Natural killer cell (primary cell): ENCODE measurements around the gene RYR2. TPM values are rescaled to one million over a fixed set of nuclear protein-coding genes. Genes with fewer than 3 reads are reported as not detected.

Experiments used
- ATAC-seq, 3 donors: fragments of 150-1000 bp in 2 of 3; fragments of 200-7000 bp in 1 of 3; cut with Tn5 transposase; 1 replicate in 1 of 3; 2 replicates in 2 of 3; pipeline ENCODE4 v1.10.0; 2021; ENCODE audit warnings: mild to moderate bottlenecking in 2 of 3, moderate library complexity in 2 of 3
- DNase-seq, 2 donors: peaks; one replicate each; pipeline versions ENCODE4 v3.0.0 to v3.0.0-alpha.2; 2013 to 2021; ENCODE audit warnings: mixed read lengths in 1 of 2
- H3K27ac ChIP-seq: one replicate; pipeline ENCODE4 v1.5.1; 2013; ENCODE audit warnings: mild to moderate bottlenecking, low read length
- H3K27me3 ChIP-seq: one replicate; pipeline ENCODE4 v1.6.1; 2013; ENCODE audit warnings: low read length; ENCODE audit not compliant: control insufficient read depth, insufficient read depth
- H3K36me3 ChIP-seq: one replicate; pipeline ENCODE4 v1.6.1; 2013; ENCODE audit warnings: low read length; ENCODE audit not compliant: control insufficient read depth, insufficient read depth
- H3K4me1 ChIP-seq: one replicate; pipeline ENCODE4 v1.6.1; 2013; ENCODE audit warnings: low read length; ENCODE audit not compliant: control insufficient read depth, insufficient read depth
- H3K4me3 ChIP-seq: one replicate; pipeline ENCODE4 v1.5.1; 2013; ENCODE audit warnings: low read length
- H3K9me3 ChIP-seq: one replicate; pipeline ENCODE4 v1.6.1; 2013; ENCODE audit warnings: low read length; ENCODE audit not compliant: control insufficient read depth, insufficient read depth
- H3K27ac Mint-ChIP-seq, 2 donors: one replicate each; pipeline ENCODE4 v1.8.0; 2022; ENCODE audit warnings: mild to moderate bottlenecking in 2 of 2, mixed read lengths in 2 of 2, moderate library complexity in 1 of 2
- H3K27me3 Mint-ChIP-seq, 2 donors: one replicate each; pipeline ENCODE4 v1.8.0; 2022; ENCODE audit warnings: low read depth in 2 of 2, mixed read lengths in 2 of 2
- H3K36me3 Mint-ChIP-seq: one replicate; pipeline ENCODE4 v1.8.0; 2022; ENCODE audit warnings: mixed read lengths
- H3K4me1 Mint-ChIP-seq, 2 donors: one replicate each; pipeline ENCODE4 v1.8.0; 2022; ENCODE audit warnings: mixed read lengths in 2 of 2
- H3K4me3 Mint-ChIP-seq: one replicate; pipeline ENCODE4 v1.8.0; 2022; ENCODE audit warnings: mild to moderate bottlenecking, moderate library complexity, mixed read lengths
- H3K9me3 Mint-ChIP-seq, 2 donors: one replicate each; pipeline ENCODE4 v1.8.0; 2022; ENCODE audit warnings: mixed read lengths in 2 of 2
- WGBS: methylation state at CpG from one replicate; pipeline ENCODE4 v1.1.7; 2013; ENCODE audit warnings: missing lambda C conversion rate; ENCODE audit not compliant: insufficient coverage; 5-methylcytosine and 5-hydroxymethylcytosine counted together
- intact Hi-C: fragments of 100-400 bp; cut with micrococcal nuclease; formaldehyde crosslinking; loops from one replicate; pipeline ENCODE4 v1.14.2; 2022
- total RNA-seq, 4 donors: library from RNA; stranded (reverse); fragments of 120-200 nt in 1 of 4; gene quantifications; one replicate each; pipeline versions ENCODE4 v1.2.3 to v1.2.4, GENCODE V29; 2013 to 2022
- TF ChIP-seq, protein P1 (sequence below): fragments of 200-600 bp; IDR thresholded peaks from one replicate; pipeline ENCODE4 v1.8.0; 2022; ENCODE audit warnings: antibody characterized with exemption

The RYR2 gene
- total RNA-seq, 3 donors from 2014 or later (not counting 1 experiment from before 2014, with no cell fraction given) = 0.13 to 1.2 (median 0.38) TPM

DNA sequence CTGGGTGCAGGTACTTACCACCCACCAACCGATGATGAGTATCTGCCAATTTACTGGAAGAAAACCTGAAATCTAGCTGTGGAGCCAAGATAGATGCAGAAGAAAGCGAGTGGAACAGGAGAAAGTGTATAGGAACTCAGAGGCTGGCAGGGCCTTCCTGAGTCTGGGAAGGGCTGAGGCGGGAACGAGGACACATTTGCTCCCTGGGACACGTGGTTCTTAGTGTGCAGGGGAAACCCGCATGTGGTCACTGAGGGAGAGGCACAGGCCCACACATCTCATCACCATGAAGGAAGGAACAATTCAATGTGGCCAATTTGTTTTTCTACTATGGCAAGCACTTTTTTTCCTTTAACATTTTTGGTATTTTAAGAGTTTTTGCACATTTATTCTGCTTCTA, 8.2 kb downstream of the RYR2 start:
- H3K4me3 Mint-ChIP-seq = no peak overlapping the region
- no peaks in the 10 kb centered on the region for H3K9me3 ChIP-seq
- no peak overlapping the region for H3K27ac Mint-ChIP-seq
- no peaks in the 10 kb centered on the region for H3K36me3 Mint-ChIP-seq
- peaks cover 2% of the 10 kb centered on the region for H3K27me3 ChIP-seq
- no peaks in the 10 kb centered on the region for H3K4me1 Mint-ChIP-seq
- peaks cover 0 to 8% of the 10 kb centered on the region in 2 donors for H3K27me3 Mint-ChIP-seq
- H3K27ac ChIP-seq = no peak overlapping the region
- TF ChIP-seq, protein P1, sequence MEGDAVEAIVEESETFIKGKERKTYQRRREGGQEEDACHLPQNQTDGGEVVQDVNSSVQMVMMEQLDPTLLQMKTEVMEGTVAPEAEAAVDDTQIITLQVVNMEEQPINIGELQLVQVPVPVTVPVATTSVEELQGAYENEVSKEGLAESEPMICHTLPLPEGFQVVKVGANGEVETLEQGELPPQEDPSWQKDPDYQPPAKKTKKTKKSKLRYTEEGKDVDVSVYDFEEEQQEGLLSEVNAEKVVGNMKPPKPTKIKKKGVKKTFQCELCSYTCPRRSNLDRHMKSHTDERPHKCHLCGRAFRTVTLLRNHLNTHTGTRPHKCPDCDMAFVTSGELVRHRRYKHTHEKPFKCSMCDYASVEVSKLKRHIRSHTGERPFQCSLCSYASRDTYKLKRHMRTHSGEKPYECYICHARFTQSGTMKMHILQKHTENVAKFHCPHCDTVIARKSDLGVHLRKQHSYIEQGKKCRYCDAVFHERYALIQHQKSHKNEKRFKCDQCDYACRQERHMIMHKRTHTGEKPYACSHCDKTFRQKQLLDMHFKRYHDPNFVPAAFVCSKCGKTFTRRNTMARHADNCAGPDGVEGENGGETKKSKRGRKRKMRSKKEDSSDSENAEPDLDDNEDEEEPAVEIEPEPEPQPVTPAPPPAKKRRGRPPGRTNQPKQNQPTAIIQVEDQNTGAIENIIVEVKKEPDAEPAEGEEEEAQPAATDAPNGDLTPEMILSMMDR = no peak
- 71% methylated on average over 6 of the region's 6 CpGs for WGBS
- no peaks in the 10 kb centered on the region for H3K4me1 ChIP-seq
- H3K36me3 ChIP-seq = no peaks in the 10 kb centered on the region
- intact Hi-C loops = no loop called here
- no peaks in the 10 kb centered on the region for H3K9me3 Mint-ChIP-seq
- ATAC-seq = no peak
- no peak overlapping the region for H3K4me3 ChIP-seq
- no peak for DNase-seq

DNA sequence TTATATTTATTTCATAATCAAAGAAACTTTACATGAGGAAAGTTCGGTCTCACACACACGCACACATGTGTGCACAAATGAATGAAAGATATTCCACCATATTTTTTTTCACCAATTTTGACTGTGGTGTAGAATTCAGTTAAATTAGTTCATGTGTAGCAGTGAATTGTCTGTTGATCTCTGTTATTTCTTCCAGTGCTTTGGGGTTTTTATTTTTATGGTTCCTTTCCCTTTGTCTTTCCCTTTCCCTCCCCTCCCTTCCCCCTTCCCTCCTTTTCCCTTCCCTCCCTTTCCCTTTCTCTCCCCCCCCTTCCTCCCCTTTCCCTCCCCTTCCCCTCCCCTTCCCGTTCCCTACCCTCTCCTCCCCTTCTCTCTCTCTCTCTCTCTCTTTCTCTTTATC, 8.9 kb downstream of the RYR2 start:
- ATAC-seq = no peak
- TF ChIP-seq, protein P1 = no peak
- Histone ChIP-seq H3K27me3 (peaks cover 2% of the 10 kb centered on the region), H3K36me3 (no peaks in the 10 kb centered on the region), H3K4me1 (no peaks in the 10 kb centered on the region), H3K27ac (no peak overlapping the region), H3K9me3 (no peaks in the 10 kb centered on the region), H3K4me3 (no peak overlapping the region)
- no peak overlapping the region for H3K27ac Mint-ChIP-seq
- WGBS = no CpG with 5 or more reads among the region's 3 CpGs
- no peaks in the 10 kb centered on the region for H3K36me3 Mint-ChIP-seq
- intact Hi-C loops = no loop called here
- H3K27me3 Mint-ChIP-seq = peaks cover 0 to 6% of the 10 kb centered on the region in 2 donors
- no peaks in the 10 kb centered on the region for H3K4me1 Mint-ChIP-seq
- DNase-seq = no peak
- H3K4me3 Mint-ChIP-seq = no peak overlapping the region
- no peaks in the 10 kb centered on the region for H3K9me3 Mint-ChIP-seq

DNA sequence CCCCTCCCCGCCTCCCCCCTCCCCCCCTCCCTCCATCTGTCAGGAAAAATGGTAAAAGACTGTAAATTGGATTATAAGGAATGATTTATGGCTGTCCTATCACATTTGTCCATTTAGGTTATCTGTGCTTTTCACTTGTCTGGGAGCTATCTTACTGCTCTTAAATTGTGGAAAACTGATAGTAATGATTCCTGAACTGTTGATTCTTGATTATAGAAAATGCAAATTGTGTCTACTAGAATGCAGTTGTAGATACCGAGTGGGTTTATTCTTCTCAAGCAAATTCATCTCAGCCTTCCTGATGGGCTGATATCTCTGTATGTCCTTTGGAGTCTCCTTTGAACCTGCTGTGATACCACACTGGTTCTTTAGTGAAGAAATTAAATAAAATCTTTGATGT, 12.3 kb downstream of the RYR2 start:
- no peak for ATAC-seq
- no peaks in the 10 kb centered on the region for H3K9me3 ChIP-seq

DNA sequence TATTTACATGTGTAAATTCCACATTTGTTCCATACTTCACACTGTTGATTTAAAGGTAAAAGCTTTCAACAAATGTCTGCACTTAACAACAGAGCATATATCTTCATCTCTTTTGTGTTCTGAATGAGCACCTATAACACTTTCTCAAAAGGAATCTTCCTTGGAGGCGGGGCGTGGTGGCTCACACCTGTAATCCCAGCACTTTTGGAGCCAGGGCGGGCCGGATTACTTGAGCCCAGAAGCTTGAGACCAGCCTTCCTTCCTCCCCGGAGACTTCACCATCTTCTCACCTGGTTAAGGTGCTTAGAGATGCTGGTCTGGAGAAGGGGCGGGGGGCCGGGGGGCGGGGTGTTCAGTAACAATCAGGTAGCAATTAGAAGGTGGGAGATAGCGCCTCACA, 16.5 kb downstream of the RYR2 start:
- Histone ChIP-seq H3K27me3 (peaks cover under 1% of the 10 kb centered on the region), H3K9me3 (no peaks in the 10 kb centered on the region), H3K27ac (no peak overlapping the region), H3K36me3 (no peaks in the 10 kb centered on the region), H3K4me1 (no peaks in the 10 kb centered on the region), H3K4me3 (no peak overlapping the region)
- ATAC-seq = no peak
- 86% methylated on average over 4 of the region's 9 CpGs for WGBS
- intact Hi-C loops = no loop called here
- TF ChIP-seq, protein P1 = no peak
- no peaks in the 10 kb centered on the region for H3K4me1 Mint-ChIP-seq
- no peaks in the 10 kb centered on the region for H3K9me3 Mint-ChIP-seq
- no peaks in the 10 kb centered on the region for H3K36me3 Mint-ChIP-seq
- DNase-seq = no peak
- H3K27ac Mint-ChIP-seq = no peak overlapping the region
- H3K27me3 Mint-ChIP-seq = peaks cover 0 to 2% of the 10 kb centered on the region in 2 donors
- no peak overlapping the region for H3K4me3 Mint-ChIP-seq

More for the DNA sequence above, 12.3 kb downstream of the RYR2 start:
- Mint-ChIP-seq H3K27me3 (peaks cover 0 to 4% of the 10 kb centered on the region in 2 donors), H3K4me3 (no peak overlapping the region), H3K4me1 (no peaks in the 10 kb centered on the region), H3K27ac (no peak overlapping the region), H3K9me3 (no peaks in the 10 kb centered on the region), H3K36me3 (no peaks in the 10 kb centered on the region)
- no CpG with 5 or more reads among the region's 2 CpGs for WGBS
- peaks cover 2% of the 10 kb centered on the region for H3K27me3 ChIP-seq
- intact Hi-C loops = no loop called here
- H3K4me3 ChIP-seq = no peak overlapping the region
- TF ChIP-seq, protein P1 = no peak
- no peak overlapping the region for H3K27ac ChIP-seq
- H3K4me1 ChIP-seq = no peaks in the 10 kb centered on the region
- no peak for DNase-seq
- no peaks in the 10 kb centered on the region for H3K36me3 ChIP-seq
